Neural crest cell (in vitro differentiated cells): ENCODE measurements around the gene KCNIP3. TPM values are rescaled to one million over a fixed set of nuclear protein-coding genes. Genes with fewer than 3 reads are reported as not detected.

ENCODE experiments used
- DNase-seq: peaks from one replicate; pipeline ENCODE4 v3.0.0; 2021; ENCODE audit warnings: low read depth, mixed read lengths, low spot score
- H3K27ac Mint-ChIP-seq: one replicate; pipeline ENCODE4 v1.8.0; 2021; ENCODE audit warnings: mild to moderate bottlenecking, mixed read lengths; ENCODE audit not compliant: unreplicated experiment
- H3K27me3 Mint-ChIP-seq: 2 replicates; pipeline ENCODE4 v1.8.0; 2021; ENCODE audit warnings: low read depth, mild to moderate bottlenecking, mixed read lengths
- H3K36me3 Mint-ChIP-seq: 2 replicates; pipeline ENCODE4 v1.8.0; 2021; ENCODE audit warnings: low read depth, mild to moderate bottlenecking, mixed read lengths
- H3K4me1 Mint-ChIP-seq: 2 replicates; pipeline ENCODE4 v1.8.0; 2021; ENCODE audit warnings: mixed read lengths
- H3K4me3 Mint-ChIP-seq: one replicate; pipeline ENCODE4 v1.8.0; 2021; ENCODE audit warnings: mild to moderate bottlenecking, mixed read lengths
- H3K9me3 Mint-ChIP-seq: 2 replicates; pipeline ENCODE4 v1.8.0; 2021; ENCODE audit warnings: mixed read lengths
- total RNA-seq: library from RNA; stranded (reverse); gene quantifications from 2 replicates; pipeline ENCODE4 v1.2.1, GENCODE V29; 2021
- TF ChIP-seq, protein P1 (sequence below): fragments of 200-600 bp; sonication (generic); conservative IDR thresholded peaks from 2 replicates; pipeline ENCODE4 v1.5.0; 2021; ENCODE audit warnings: antibody characterized with exemption, mild to moderate bottlenecking

KCNIP3 gene
- total RNA-seq, 1 donor from 2014 or later, result 2.9 TPM

DNA sequence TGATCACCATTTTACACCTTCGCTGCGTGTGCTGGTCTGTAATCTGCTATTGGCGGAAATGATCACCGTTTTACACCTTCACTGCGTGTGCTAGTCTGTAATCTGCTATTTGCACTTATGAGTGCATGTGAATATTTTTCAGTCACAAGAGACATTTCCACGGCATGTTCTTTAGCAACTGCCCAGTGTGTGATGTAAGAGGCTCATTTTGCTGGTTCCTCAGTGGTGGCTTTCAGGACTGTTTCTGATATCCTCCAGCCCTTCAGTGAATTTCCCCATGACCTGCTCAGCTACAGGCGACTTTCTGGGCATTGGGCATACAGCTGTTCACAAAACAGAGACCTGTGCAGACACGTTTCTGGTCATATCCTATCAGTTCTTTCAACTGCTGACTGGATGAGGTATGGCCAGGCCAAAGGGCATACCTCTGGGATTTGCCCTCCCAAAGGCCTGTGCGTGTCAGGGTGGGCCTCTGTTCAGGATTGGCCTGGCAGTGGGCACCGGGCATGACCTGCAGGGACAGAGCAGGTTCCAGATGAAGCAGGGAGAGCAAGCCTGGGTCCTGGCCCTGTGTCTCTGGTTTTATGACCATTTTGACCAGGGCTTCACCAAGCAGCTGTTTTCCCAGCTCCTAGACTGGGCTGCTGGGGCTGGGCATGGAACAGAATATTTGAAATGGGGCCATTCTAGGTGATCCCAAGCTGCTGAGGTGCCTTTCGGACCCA, 23.4 kb upstream of the KCNIP3 start:
- DNase-seq, result no peak
- Mint-ChIP-seq H3K27me3 (no peaks in the 10 kb centered on the region), H3K27ac (no peak overlapping the region), H3K9me3 (no peaks in the 10 kb centered on the region), H3K36me3 (no peaks in the 10 kb centered on the region), H3K4me1 (no peaks in the 10 kb centered on the region), H3K4me3 (no peak overlapping the region)
- TF ChIP-seq, protein P1, sequence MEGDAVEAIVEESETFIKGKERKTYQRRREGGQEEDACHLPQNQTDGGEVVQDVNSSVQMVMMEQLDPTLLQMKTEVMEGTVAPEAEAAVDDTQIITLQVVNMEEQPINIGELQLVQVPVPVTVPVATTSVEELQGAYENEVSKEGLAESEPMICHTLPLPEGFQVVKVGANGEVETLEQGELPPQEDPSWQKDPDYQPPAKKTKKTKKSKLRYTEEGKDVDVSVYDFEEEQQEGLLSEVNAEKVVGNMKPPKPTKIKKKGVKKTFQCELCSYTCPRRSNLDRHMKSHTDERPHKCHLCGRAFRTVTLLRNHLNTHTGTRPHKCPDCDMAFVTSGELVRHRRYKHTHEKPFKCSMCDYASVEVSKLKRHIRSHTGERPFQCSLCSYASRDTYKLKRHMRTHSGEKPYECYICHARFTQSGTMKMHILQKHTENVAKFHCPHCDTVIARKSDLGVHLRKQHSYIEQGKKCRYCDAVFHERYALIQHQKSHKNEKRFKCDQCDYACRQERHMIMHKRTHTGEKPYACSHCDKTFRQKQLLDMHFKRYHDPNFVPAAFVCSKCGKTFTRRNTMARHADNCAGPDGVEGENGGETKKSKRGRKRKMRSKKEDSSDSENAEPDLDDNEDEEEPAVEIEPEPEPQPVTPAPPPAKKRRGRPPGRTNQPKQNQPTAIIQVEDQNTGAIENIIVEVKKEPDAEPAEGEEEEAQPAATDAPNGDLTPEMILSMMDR, result no peak

DNA sequence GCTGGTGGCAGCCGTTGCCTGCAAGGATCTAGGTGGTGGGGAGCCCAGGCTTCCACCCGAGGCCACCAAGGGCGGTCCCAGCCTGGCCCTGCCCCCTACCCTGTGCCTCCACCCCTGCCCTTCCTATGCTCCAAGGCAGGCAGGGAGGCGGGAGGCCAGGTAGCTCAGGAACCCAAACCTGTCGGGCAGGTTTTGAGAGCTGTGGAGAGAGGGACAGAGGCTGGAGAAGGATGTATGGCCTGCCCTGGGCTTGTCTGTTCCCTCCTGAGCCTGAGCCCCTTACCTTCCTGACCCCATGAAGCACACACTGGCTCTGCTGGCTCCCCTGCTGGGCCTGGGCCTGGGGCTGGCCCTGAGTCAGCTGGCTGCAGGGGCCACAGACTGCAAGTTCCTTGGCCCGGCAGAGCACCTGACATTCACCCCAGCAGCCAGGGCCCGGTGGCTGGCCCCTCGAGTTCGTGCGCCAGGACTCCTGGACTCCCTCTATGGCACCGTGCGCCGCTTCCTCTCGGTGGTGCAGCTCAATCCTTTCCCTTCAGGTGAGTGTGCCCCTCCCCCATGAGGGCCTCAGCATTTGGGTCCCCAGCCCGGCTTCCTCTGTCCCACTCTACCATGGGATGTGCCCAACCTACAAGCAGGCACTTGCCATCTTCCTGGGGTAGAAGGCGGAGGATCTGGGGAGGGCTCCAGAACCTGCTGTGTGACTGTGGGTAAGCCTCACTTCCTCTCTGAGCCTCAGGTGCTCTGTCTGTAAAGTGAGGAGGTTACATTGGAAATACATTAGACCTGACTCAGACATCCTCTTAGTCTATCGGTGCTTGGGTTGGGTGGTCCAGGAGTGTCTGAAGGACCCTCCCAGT, 22.6 kb upstream of the KCNIP3 start, which contains the start of gene PROM2:
TSS of gene PROM2 (plus strand) at position 159 of the 860 bp plus-strand sequence. CDS start at position 296, 137 bp downstream.
- Mint-ChIP-seq H3K4me1 (no peaks in the 10 kb centered on the region), H3K9me3 (no peaks in the 10 kb centered on the region), H3K27ac (no peak within 1 kb of the TSS), H3K27me3 (no peaks in the 10 kb centered on the region), H3K36me3 (no peaks in the 10 kb centered on the region), H3K4me3 (no peak within 1 kb of the TSS)
- DNase-seq, result no peak
- TF ChIP-seq, protein P1, result no peak

DNA sequence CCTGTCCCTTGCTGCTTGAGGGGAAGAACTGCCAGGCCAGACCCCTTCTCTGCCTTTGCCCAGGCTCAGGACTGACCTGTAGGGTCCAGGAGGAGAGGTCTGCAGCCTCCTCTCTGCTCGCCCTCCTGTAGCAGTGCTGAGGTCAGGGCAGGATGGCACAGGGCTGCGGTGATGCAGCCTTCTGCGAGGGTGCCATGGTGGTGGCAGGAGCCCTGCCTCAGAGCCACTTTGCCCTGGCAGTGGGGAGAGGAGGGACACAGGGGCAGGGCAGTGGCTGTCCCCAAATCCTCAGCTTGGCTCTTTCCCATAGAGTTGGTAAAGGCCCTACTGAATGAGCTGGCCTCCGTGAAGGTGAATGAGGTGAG, 22.0 kb upstream of the KCNIP3 start:
- no peak overlapping the region for H3K4me3 Mint-ChIP-seq
- no peaks in the 10 kb centered on the region for H3K36me3 Mint-ChIP-seq
- no peaks in the 10 kb centered on the region for H3K4me1 Mint-ChIP-seq
- no peaks in the 10 kb centered on the region for H3K27me3 Mint-ChIP-seq
- no peaks in the 10 kb centered on the region for H3K9me3 Mint-ChIP-seq
- H3K27ac Mint-ChIP-seq, result no peak overlapping the region
- DNase-seq, result no peak
- TF ChIP-seq, protein P1, result no peak

DNA sequence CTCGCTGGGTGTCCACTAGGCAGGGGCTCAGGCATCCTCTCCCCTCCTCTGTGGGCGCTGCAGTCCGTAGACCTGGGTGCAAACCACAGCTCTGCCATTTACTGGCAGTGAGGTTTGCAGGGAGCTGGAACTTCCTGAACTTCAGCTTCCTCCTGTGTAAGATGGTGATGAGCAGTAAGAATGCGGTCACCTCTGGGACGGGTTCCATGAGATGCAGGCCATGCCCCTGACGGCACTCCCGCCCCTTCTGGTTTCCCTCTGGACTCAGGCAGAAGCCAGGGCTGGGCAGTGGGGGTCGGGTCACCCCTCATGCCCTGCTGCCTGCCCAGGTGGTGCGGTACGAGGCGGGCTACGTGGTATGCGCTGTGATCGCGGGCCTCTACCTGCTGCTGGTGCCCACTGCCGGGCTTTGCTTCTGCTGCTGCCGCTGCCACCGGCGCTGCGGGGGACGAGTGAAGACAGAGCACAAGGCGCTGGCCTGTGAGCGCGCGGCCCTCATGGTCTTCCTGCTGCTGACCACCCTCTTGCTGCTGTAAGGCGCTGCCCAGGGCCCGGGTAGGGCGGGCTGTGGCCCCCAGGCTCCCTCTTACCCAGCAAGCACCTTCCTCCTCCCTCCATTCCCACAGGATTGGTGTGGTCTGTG, 21.4 kb upstream of the KCNIP3 start:
- Mint-ChIP-seq H3K36me3 (no peaks in the 10 kb centered on the region), H3K4me1 (no peaks in the 10 kb centered on the region), H3K27me3 (no peaks in the 10 kb centered on the region), H3K27ac (no peak overlapping the region), H3K4me3 (no peak overlapping the region), H3K9me3 (no peaks in the 10 kb centered on the region)
- no peak for DNase-seq
- TF ChIP-seq, protein P1, result no peak

DNA sequence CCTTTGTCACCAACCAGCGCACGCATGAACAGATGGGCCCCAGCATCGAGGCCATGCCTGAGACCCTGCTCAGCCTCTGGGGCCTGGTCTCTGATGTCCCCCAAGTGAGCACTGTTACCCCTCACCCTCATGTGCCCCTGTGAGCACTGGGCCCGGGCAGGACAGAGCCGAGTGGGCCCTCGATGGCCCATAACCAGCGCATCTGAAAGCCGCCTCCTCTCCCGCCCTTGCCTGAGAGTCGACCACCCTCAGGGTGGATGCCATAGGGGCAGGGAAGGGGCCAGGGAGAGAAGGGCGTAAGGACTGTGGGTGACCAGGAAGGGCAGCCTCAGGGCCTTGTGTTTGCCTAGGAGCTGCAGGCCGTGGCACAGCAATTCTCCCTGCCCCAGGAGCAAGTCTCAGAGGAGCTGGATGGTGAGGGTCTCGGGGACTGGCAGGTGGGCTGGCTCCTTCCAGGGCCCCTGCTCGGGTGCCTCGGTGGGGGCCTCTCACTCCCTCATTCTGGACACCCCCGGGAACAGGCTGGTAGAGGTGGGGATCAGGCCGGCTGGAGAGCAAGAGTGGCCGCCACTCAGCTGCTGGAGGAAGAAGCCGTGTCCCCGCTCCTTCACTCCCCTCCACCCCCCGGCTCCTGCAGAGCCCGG, 20.8 kb upstream of the KCNIP3 start:
- H3K27me3 Mint-ChIP-seq, result no peaks in the 10 kb centered on the region
- H3K9me3 Mint-ChIP-seq, result no peaks in the 10 kb centered on the region
- no peak for DNase-seq
- H3K4me3 Mint-ChIP-seq, result no peak overlapping the region
- H3K27ac Mint-ChIP-seq, result no peak overlapping the region
- H3K4me1 Mint-ChIP-seq, result no peaks in the 10 kb centered on the region
- no peaks in the 10 kb centered on the region for H3K36me3 Mint-ChIP-seq
- TF ChIP-seq, protein P1, result no peak
